MCF 10A (cell line): Measurements from ENCODE around the gene UMPS. TPM values are rescaled to one million over a fixed set of nuclear protein-coding genes. Genes with fewer than 3 reads are reported as not detected.
"Not testable (repeated sequence)": the region's sequence is repeated elsewhere in the genome, so short reads cannot be mapped to it uniquely, and the experiment has no call there.

Source experiments
- BruUV-seq: library from RNA; stranded (reverse); fragments of 400-500 nt; replicated peaks from 2 replicates; lab custom pipeline; 2021; lab: Mats Ljungman, UMichigan
- CTCF ChIA-PET: fragments of 300-600 bp; sonication (Branson Sonifier 250); formaldehyde crosslinking; extraction: SDS; loops from one replicate; lab custom pipeline; 2021; ENCODE audit warnings: antibody characterized with exemption, inconsistent platforms; lab: Yijun Ruan, JAX
- POLR2A ChIA-PET: fragments of 300-600, 350-650 bp; sonication (Branson Sonifier 250); formaldehyde crosslinking; extraction: SDS; loops from one replicate; lab custom pipeline; 2020; ENCODE audit warnings: antibody characterized with exemption, inconsistent platforms; lab: Yijun Ruan, JAX
- DNase-seq: peaks from one replicate; pipeline ENCODE4 v3.0.0-alpha.2; 2018; ENCODE audit not compliant: unreplicated experiment
- H3K27ac Mint-ChIP-seq: one replicate; pipeline ENCODE4 v1.8.0; 2022; ENCODE audit warnings: mild to moderate bottlenecking, low read depth, mixed read lengths; ENCODE audit not compliant: unreplicated experiment
- H3K27me3 Mint-ChIP-seq: one replicate; pipeline ENCODE4 v1.8.0; 2022; ENCODE audit warnings: mixed read lengths; ENCODE audit not compliant: insufficient read depth, unreplicated experiment
- H3K36me3 Mint-ChIP-seq: one replicate; pipeline ENCODE4 v1.8.0; 2022; ENCODE audit warnings: mild to moderate bottlenecking, moderate library complexity, mixed read lengths; ENCODE audit not compliant: insufficient read depth, unreplicated experiment
- H3K4me1 Mint-ChIP-seq: one replicate; pipeline ENCODE4 v1.8.0; 2022; ENCODE audit warnings: mixed read lengths; ENCODE audit not compliant: insufficient read depth, unreplicated experiment
- H3K4me3 Mint-ChIP-seq: one replicate; pipeline ENCODE4 v1.8.0; 2022; ENCODE audit warnings: mild to moderate bottlenecking, moderate library complexity, mixed read lengths; ENCODE audit not compliant: unreplicated experiment
- H3K9me3 Mint-ChIP-seq: one replicate; pipeline ENCODE4 v1.8.0; 2022; ENCODE audit warnings: mixed read lengths; ENCODE audit not compliant: unreplicated experiment
- intact Hi-C: fragments of 100-400 bp; cut with micrococcal nuclease; formaldehyde crosslinking; loops from 2 replicates; pipeline ENCODE4 v1.14.1; 2022
- total RNA-seq: library from RNA; stranded (reverse); gene quantifications from 2 replicates; pipeline ENCODE4 v1.2.3, GENCODE V29; 2022
- TF ChIP-seq, protein P1 (sequence below): fragments of 200-600 bp; IDR thresholded peaks from one replicate; pipeline ENCODE4 v1.8.0; 2022; ENCODE audit warnings: antibody characterized with exemption, mild to moderate bottlenecking; ENCODE audit not compliant: unreplicated experiment

UMPS gene
- total RNA-seq, 1 experiment from 2014 or later = 49.3 TPM

DNA sequence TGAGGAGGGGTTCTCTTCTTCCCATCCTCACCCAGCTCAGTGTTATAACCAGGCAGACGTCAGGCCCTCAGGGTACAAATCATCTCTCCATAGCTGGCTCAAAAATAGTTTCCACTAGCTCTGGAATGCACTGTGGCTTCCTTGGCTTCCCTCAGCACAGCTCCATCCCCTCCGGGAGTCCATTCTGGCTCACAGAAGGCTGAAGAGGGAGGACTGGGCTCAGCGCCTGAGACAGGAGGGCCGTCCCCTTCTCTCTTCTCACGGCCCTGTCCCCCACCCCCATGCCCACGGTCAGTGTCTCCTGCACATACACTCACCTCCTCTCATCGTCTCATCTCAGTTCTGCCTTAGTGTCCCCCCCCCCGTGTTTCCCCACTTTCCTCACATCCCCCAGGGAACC, 50.1 kb downstream of the UMPS start:
- intact Hi-C loops = no loop called here
- no peak for DNase-seq
- ChIA-PET CTCF (interaction anchor here (0.6 to 3.0 kb wide), 7 partner anchors 10 to 628 kb away, joined by 3 to 21 read pairs (median 3); no protein-coding TSS in a partner anchor), POLR2A (interaction anchor here (1.3 kb wide), 1 partner anchor 13 kb away, joined by 4 read pairs; no protein-coding TSS in a partner anchor)
- Mint-ChIP-seq H3K4me3 (no peak overlapping the region), H3K27me3 (no peaks in the 10 kb centered on the region), H3K4me1 (peaks cover under 1% of the 10 kb centered on the region), H3K36me3 (peaks cover 6% of the 10 kb centered on the region), H3K9me3 (no peaks in the 10 kb centered on the region), H3K27ac (peak overlapping the region; percentile 42)
- no TSS peak for BruUV-seq
- TF ChIP-seq, protein P1, sequence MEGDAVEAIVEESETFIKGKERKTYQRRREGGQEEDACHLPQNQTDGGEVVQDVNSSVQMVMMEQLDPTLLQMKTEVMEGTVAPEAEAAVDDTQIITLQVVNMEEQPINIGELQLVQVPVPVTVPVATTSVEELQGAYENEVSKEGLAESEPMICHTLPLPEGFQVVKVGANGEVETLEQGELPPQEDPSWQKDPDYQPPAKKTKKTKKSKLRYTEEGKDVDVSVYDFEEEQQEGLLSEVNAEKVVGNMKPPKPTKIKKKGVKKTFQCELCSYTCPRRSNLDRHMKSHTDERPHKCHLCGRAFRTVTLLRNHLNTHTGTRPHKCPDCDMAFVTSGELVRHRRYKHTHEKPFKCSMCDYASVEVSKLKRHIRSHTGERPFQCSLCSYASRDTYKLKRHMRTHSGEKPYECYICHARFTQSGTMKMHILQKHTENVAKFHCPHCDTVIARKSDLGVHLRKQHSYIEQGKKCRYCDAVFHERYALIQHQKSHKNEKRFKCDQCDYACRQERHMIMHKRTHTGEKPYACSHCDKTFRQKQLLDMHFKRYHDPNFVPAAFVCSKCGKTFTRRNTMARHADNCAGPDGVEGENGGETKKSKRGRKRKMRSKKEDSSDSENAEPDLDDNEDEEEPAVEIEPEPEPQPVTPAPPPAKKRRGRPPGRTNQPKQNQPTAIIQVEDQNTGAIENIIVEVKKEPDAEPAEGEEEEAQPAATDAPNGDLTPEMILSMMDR = no peak

DNA sequence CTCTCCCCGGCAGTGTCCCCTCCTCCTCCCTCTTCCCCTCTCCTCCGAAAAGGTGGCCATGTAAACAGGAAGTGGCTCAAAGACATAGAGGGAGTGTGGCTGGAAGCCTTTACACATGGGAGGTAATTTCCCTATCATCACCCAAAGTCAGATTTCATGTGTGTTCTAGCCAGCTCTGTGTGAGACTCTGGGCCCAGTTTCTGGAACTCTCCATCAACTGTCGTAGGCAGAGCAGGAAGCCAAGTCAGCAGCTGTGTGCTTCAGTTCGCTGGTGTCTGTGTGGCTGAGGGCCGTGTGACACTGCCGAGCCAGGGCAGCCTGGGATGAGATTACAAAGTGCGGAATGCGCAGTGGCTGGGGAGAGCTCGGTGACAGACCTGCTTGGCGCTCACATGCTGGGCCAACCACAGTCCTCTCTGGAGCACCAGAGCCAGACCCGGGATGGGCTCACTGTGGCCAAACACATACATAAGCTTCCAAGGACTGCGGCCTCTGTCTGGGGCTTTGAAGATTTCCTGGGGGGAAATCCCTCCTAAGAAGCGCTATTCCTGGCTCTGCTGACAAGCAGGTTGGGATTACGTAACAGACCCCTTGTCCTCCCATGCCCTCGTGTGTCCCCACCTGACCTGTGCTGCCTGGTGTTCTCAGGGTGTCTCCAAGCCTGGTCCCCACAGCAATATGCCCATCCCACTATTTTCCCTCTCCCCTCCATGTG, 50.7 kb downstream of the UMPS start:
- POLR2A ChIA-PET = interaction anchor here (1.3 kb wide), 1 partner anchor 12 kb away, joined by 4 read pairs; no protein-coding TSS in a partner anchor
- intact Hi-C loops = no loop called here
- H3K4me3 Mint-ChIP-seq = no peak overlapping the region

DNA sequence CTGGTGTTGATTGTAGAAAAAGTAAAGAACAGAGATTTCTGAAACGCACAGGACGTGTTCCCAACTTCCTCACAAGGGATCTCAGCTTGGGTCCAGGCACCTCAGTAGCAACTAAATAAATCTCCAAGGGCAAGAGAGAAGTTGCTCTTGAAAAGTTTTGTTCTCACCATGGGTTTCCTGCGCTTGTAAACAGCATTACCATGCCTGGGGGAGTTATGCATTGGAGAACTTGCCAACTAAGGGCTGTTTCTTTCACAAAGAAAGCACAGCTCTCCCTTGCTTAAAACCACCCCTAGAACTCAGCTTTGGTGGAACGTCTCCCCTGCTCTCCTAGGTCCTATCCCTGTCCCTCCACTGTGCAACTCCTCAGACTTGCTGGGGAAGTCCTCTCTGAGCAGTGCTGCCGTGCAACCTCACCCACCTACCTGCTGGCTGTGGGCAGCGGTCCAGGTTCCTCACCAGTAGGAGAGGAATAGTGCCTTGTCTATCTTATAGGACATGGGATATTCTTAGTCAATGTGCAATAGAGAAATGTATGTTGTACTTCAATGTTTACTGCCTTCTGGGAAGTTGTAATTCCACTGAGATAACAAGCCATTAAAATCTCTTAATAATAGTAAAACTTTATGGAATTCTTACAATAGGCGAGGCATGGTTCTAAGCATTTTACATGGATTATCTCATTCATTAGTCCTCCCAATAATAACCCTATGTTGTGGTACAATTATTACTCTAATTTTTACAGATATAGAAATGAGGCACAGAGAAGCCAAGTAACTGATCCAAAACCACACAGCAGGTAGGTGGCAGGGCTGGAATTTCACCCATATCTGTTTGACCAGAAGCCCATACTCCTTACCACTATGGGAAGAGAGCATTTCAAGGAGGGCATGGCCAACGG, 51.5 kb downstream of the UMPS start:
- no peak for DNase-seq
- H3K27me3 Mint-ChIP-seq = no peaks in the 10 kb centered on the region
- TF ChIP-seq, protein P1 = no peak
- no TSS peak for BruUV-seq
- no peak overlapping the region for H3K4me3 Mint-ChIP-seq
- peaks cover 5% of the 10 kb centered on the region for H3K4me1 Mint-ChIP-seq
- ChIA-PET POLR2A (interaction anchor here (1.3 kb wide), 1 partner anchor 12 kb away, joined by 4 read pairs; no protein-coding TSS in a partner anchor), CTCF (interaction anchor here (0.8 to 7.2 kb wide), 6 partner anchors 20 to 123 kb away, joined by 3 to 259 read pairs (median 12); no protein-coding TSS in a partner anchor)
- intact Hi-C loops = no loop called here
- H3K27ac Mint-ChIP-seq = no peak overlapping the region
- H3K36me3 Mint-ChIP-seq = peaks cover 4% of the 10 kb centered on the region
- H3K9me3 Mint-ChIP-seq = no peaks in the 10 kb centered on the region

More for the DNA sequence above, 50.7 kb downstream of the UMPS start:
- TF ChIP-seq, protein P1 = no peak
- CTCF ChIA-PET = interaction anchor here (0.6 to 3.0 kb wide), 6 partner anchors 20 to 266 kb away, joined by 3 to 21 read pairs (median 3); no protein-coding TSS in a partner anchor
- BruUV-seq = no TSS peak
- DNase-seq = no peak
- H3K9me3 Mint-ChIP-seq = no peaks in the 10 kb centered on the region
- peak overlapping the region; percentile 42 for H3K27ac Mint-ChIP-seq
- H3K4me1 Mint-ChIP-seq = no peaks in the 10 kb centered on the region
- H3K27me3 Mint-ChIP-seq = no peaks in the 10 kb centered on the region
- peaks cover 6% of the 10 kb centered on the region for H3K36me3 Mint-ChIP-seq

DNA sequence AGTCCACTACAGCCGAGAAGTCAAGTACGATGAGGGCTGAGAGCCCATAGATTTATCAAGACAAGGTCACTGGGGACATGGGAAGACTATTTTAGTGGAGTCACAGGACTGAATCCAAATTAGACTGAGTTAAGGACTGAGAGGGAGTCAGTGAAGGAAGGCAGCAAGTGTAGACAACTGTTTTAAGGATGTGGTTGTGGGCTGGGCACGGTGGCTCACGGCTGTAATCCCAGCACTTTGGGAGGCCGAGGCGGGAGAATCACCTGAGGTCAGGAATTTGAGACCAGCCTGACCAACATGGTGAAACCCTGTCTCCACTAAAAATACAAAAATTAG, 52.1 kb downstream of the UMPS start:
- CTCF ChIA-PET = interaction anchor here (2.2 to 7.2 kb wide), 2 partner anchors 21 to 122 kb away, joined by 10 to 259 read pairs; no protein-coding TSS in a partner anchor
- POLR2A ChIA-PET, H3K9me3 Mint-ChIP-seq, H3K27me3 Mint-ChIP-seq, H3K27ac Mint-ChIP-seq, intact Hi-C loops, DNase-seq, H3K4me3 Mint-ChIP-seq, H3K36me3 Mint-ChIP-seq, BruUV-seq: not testable (repeated sequence)
- peaks cover 10% of the 10 kb centered on the region for H3K4me1 Mint-ChIP-seq
